ENCODE data around the gene CACNG4. TPM values are rescaled to one million over a fixed set of nuclear protein-coding genes. Genes with fewer than 3 reads are reported as not detected.
"Not testable (repeated sequence)": the region's sequence is repeated elsewhere in the genome, so short reads cannot be mapped to it uniquely, and the experiment has no call there.

CACNG4 gene
- polyA plus RNA-seq, 1 donor from 2014 or later = 32.9 TPM

GRCh38 chr17:66971730-66972441, 7.4 kb downstream of the CACNG4 start:
- Histone ChIP-seq H3K4me2 (ENCODE audit: low read length) (no peak overlapping the region), H3K9me2 (ENCODE audit: insufficient read depth, low read length) (no peaks in the 10 kb centered on the region), H3K36me3 (ENCODE audit: insufficient read depth, low read length) (peaks cover 5% of the 10 kb centered on the region), H3K79me2 (replicated peaks; ENCODE audit: insufficient read depth, low read length) (peaks cover 48% of the 10 kb centered on the region), H3K27ac (ENCODE audit: low read length) (no peak overlapping the region), H3K9me3 (ENCODE audit: low read length) (no peaks in the 10 kb centered on the region), H3K9ac (ENCODE audit: low read length) (no peak overlapping the region), H3K4me3 (ENCODE audit: low read length) (no peak overlapping the region), H3F3A (ENCODE audit: insufficient read depth, low read length, poor library complexity, severe bottlenecking) (no peaks in the 10 kb centered on the region), H2AFZ (ENCODE audit: low read depth, low read length) (no peak overlapping the region), H3K27me3 (ENCODE audit: insufficient read depth, low read depth, low read length) (no peaks in the 10 kb centered on the region), H4K20me1 (ENCODE audit: insufficient read depth) (peaks cover 6% of the 10 kb centered on the region)
- TF ChIP-seq TAF1 (IDR thresholded peaks at IDR 0.05; ENCODE audit: low read depth) (no peak), SMC3 (conservative IDR thresholded peaks at IDR 0.05; ENCODE audit: poor library complexity) (no peak), RAD21 (conservative IDR thresholded peaks at IDR 0.05) (no peak), POLR2AphosphoS5 (IDR thresholded peaks at IDR 0.05) (no peak), CTCF (IDR thresholded peaks at IDR 0.05; ENCODE audit: poor library complexity, severe bottlenecking) (no peak), EZH2 (IDR thresholded peaks at IDR 0.05; ENCODE audit: borderline replicate concordance, insufficient read depth, low read length, poor library complexity, severe bottlenecking) (no peak), REST (IDR thresholded peaks at IDR 0.05; ENCODE audit: borderline replicate concordance) (no peak), EP300 (conservative IDR thresholded peaks at IDR 0.05; ENCODE audit: poor library complexity, severe bottlenecking) (no peak), MXI1 (conservative IDR thresholded peaks at IDR 0.05; ENCODE audit: poor library complexity, severe bottlenecking) (no peak)

- not testable (repeated sequence) for H3K27me3 ChIP-seq (ENCODE audit: insufficient read depth, low read depth, low read length); H3K9me3 ChIP-seq (ENCODE audit: low read length); H3F3A ChIP-seq (ENCODE audit: insufficient read depth, low read length, poor library complexity, severe bottlenecking); H3K4me3 ChIP-seq (ENCODE audit: low read length); H3K4me2 ChIP-seq (ENCODE audit: low read length); H3K9ac ChIP-seq (ENCODE audit: low read length); H3K36me3 ChIP-seq (ENCODE audit: insufficient read depth, low read length); H3K9me2 ChIP-seq (ENCODE audit: insufficient read depth, low read length); H4K20me1 ChIP-seq (ENCODE audit: insufficient read depth); H3K27ac ChIP-seq (ENCODE audit: low read length); H2AFZ ChIP-seq (ENCODE audit: low read depth, low read length)
- peaks cover 46% of the 10 kb centered on the region for H3K79me2 ChIP-seq (replicated peaks; ENCODE audit: insufficient read depth, low read length)
Measured at GRCh38 chr17:66972442-66972830, 7.9 kb downstream of the CACNG4 start.

Measured in neural cell (in vitro differentiated cells).